ENCODE results near the gene LRRC4. TPM values are rescaled to one million over a fixed set of nuclear protein-coding genes. Genes with fewer than 3 reads are reported as not detected.

The LRRC4 gene
- total RNA-seq, 2 experiments from 2014 or later, result 1.1 to 1.6 TPM

- no peaks in the 10 kb centered on the region for H3K27me3 Mint-ChIP-seq
- Histone ChIP-seq H3K9me3 (ENCODE audit: control insufficient read depth in 1 of 2, insufficient read depth in 1 of 2, low read length in 2 of 2) (no peaks in the 10 kb centered on the region), H3K27me3 (ENCODE audit: control insufficient read depth in 1 of 2, insufficient read depth in 2 of 2, low read length in 2 of 2) (no peaks in the 10 kb centered on the region), H3K36me3 (ENCODE audit: insufficient read depth, low read length) (peaks cover 9% of the 10 kb centered on the region), H3K4me3 (ENCODE audit: low read length) (no peak overlapping the region), H3K27ac (ENCODE audit: low read depth in 1 of 2, low read length in 2 of 2) (no peak overlapping the region), H3K4me1 (ENCODE audit: insufficient read depth, low read length) (peaks cover 5% of the 10 kb centered on the region)
- H3K4me3 Mint-ChIP-seq, result no peak overlapping the region
- no peak overlapping the region for H3K27ac Mint-ChIP-seq
- TF ChIP-seq CTCF (IDR thresholded peaks at IDR 0.05), result no peak
- H3K36me3 Mint-ChIP-seq (ENCODE audit: low read depth), result no peaks in the 10 kb centered on the region
- CTCF ChIA-PET, result no interaction called here
- peaks cover 19% of the 10 kb centered on the region for H3K4me1 Mint-ChIP-seq (ENCODE audit: low read depth)
- intact Hi-C loops (cut with DNase I, micrococcal nuclease), result loop anchor here in 1 of 2 experiments (5.0 to 10.0 kb wide), 2 partner anchors 168 to 335 kb away; no protein-coding TSS in a partner anchor
- ATAC-seq (ENCODE audit: poor library complexity) (no peak), DNase-seq (no peak)
- POLR2A ChIA-PET, result no interaction called here
- H3K9me3 Mint-ChIP-seq, result no peaks in the 10 kb centered on the region
Observed at GRCh38 chr7:128039544-128039953, 8.3 kb upstream of the LRRC4 start.

- H3K36me3 Mint-ChIP-seq (ENCODE audit: low read depth), result no peaks in the 10 kb centered on the region
- ATAC-seq (ENCODE audit: poor library complexity) (no peak), DNase-seq (no peak)
- no peak overlapping the region for H3K27ac Mint-ChIP-seq
- CTCF ChIA-PET, result no interaction called here
- H3K4me1 Mint-ChIP-seq (ENCODE audit: low read depth), result peaks cover 11% of the 10 kb centered on the region
- no peak for TF ChIP-seq CTCF (IDR thresholded peaks at IDR 0.05)
- no peak overlapping the region for H3K4me3 Mint-ChIP-seq
- no peaks in the 10 kb centered on the region for H3K4me1 ChIP-seq (ENCODE audit: insufficient read depth, low read length)
- no peaks in the 10 kb centered on the region for H3K9me3 Mint-ChIP-seq
- no peaks in the 10 kb centered on the region for H3K9me3 ChIP-seq (ENCODE audit: control insufficient read depth in 1 of 2, insufficient read depth in 1 of 2, low read length in 2 of 2)
- POLR2A ChIA-PET, result no interaction called here
- no peak overlapping the region for H3K4me3 ChIP-seq (ENCODE audit: low read length)
- no peaks in the 10 kb centered on the region for H3K27me3 Mint-ChIP-seq
- intact Hi-C loops (cut with DNase I, micrococcal nuclease), result loop anchor here in 1 of 2 experiments (5.0 to 10.0 kb wide), 2 partner anchors 169 to 333 kb away; no protein-coding TSS in a partner anchor
- H3K36me3 ChIP-seq (ENCODE audit: insufficient read depth, low read length), result peaks cover 9% of the 10 kb centered on the region
- no peak overlapping the region for H3K27ac ChIP-seq (ENCODE audit: low read depth in 1 of 2, low read length in 2 of 2)
- H3K27me3 ChIP-seq (ENCODE audit: control insufficient read depth in 1 of 2, insufficient read depth in 2 of 2, low read length in 2 of 2), result no peaks in the 10 kb centered on the region
Observed at GRCh38 chr7:128037880-128038619, 6.8 kb upstream of the LRRC4 start.

GRCh38 chr7:128037081-128037480, 5.8 kb upstream of the LRRC4 start:
- no peaks in the 10 kb centered on the region for H3K27me3 ChIP-seq (ENCODE audit: control insufficient read depth in 1 of 2, insufficient read depth in 2 of 2, low read length in 2 of 2)
- DNase-seq (no peak), ATAC-seq (ENCODE audit: poor library complexity) (no peak)
- intact Hi-C loops (cut with DNase I, micrococcal nuclease), result loop anchor here in 1 of 2 experiments (5.0 to 10.0 kb wide), 2 partner anchors 170 to 332 kb away; no protein-coding TSS in a partner anchor
- peaks cover 6% of the 10 kb centered on the region for H3K4me1 Mint-ChIP-seq (ENCODE audit: low read depth)
- H3K27ac Mint-ChIP-seq, result no peak overlapping the region
- peaks cover under 1% of the 10 kb centered on the region for H3K36me3 ChIP-seq (ENCODE audit: insufficient read depth, low read length)
- H3K9me3 Mint-ChIP-seq, result no peaks in the 10 kb centered on the region
- TF ChIP-seq CTCF (IDR thresholded peaks at IDR 0.05), result no peak
- H3K27ac ChIP-seq (ENCODE audit: low read depth in 1 of 2, low read length in 2 of 2), result no peak overlapping the region
- ChIA-PET CTCF (no interaction called here), POLR2A (interaction anchor here (0.6 kb wide), 1 partner anchor 71 kb away, joined by 3 read pairs; no protein-coding TSS in a partner anchor)
- no peak overlapping the region for H3K4me3 ChIP-seq (ENCODE audit: low read length)
- H3K4me3 Mint-ChIP-seq, result no peak overlapping the region
- H3K4me1 ChIP-seq (ENCODE audit: insufficient read depth, low read length), result peaks cover 7% of the 10 kb centered on the region
- H3K36me3 Mint-ChIP-seq (ENCODE audit: low read depth), result peaks cover under 1% of the 10 kb centered on the region
- no peaks in the 10 kb centered on the region for H3K9me3 ChIP-seq (ENCODE audit: control insufficient read depth in 1 of 2, insufficient read depth in 1 of 2, low read length in 2 of 2)
- H3K27me3 Mint-ChIP-seq, result no peaks in the 10 kb centered on the region

All from CD4-positive, alpha-beta T cell (primary cell).